Endothelial cell of umbilical vein (primary cell): ENCODE data around the gene NT5C. TPM values are rescaled to one million over a fixed set of nuclear protein-coding genes. Genes with fewer than 3 reads are reported as not detected.

ENCODE experiments used
- BruUV-seq: library from RNA; stranded (reverse); fragments of 400-500 nt; replicated peaks from 2 replicates; lab custom pipeline; 2021; lab: Mats Ljungman, UMichigan
- CTCF ChIA-PET: fragments of 300-600, 350-600 bp; sonication (Branson Sonifier 250); formaldehyde crosslinking; loops from one replicate; lab custom pipeline; 2021; ENCODE audit warnings: antibody characterized with exemption, inconsistent platforms; lab: Charles Lee
- POLR2A ChIA-PET: fragments of 300-600, 350-600 bp; sonication (Branson Sonifier 250); formaldehyde crosslinking; loops from one replicate; lab custom pipeline; 2021; ENCODE audit warnings: antibody characterized with exemption, inconsistent platforms; lab: Charles Lee
- DNase-seq: peaks from one replicate; pipeline ENCODE4 v3.0.0-alpha.2; 2011; ENCODE audit warnings: low read depth, low spot score
- FAIRE-seq: peaks from 2 replicates; lab custom pipeline; 2011; peaks lifted over from hg19 to GRCh38; lab: Jason Lieb, UNC
- H2AFZ ChIP-seq: 2 replicates; pipeline ENCODE4 v1.6.0; 2012; ENCODE audit warnings: low read depth, low read length, control low read depth, inconsistent platforms
- H3K27ac ChIP-seq: 2 replicates; pipeline ENCODE4 v1.5.1; 2011; ENCODE audit warnings: low read depth, mild to moderate bottlenecking, control low read depth, low read length, moderate library complexity; ENCODE audit not compliant: insufficient read depth
- H3K27me3 ChIP-seq, 2 experiments: 2 replicates each; pipeline versions ENCODE4 v1.6.0 to v1.6.1; 2011; ENCODE audit warnings: low read length in 2 of 2, mixed read lengths in 1 of 2; ENCODE audit not compliant: control insufficient read depth in 2 of 2, insufficient read depth in 2 of 2
- H3K36me3 ChIP-seq, 2 experiments: 2 replicates in 1 of 2; 3 replicates in 1 of 2; pipeline ENCODE4 v1.5.1; 2011; ENCODE audit warnings: low read length in 2 of 2, mild to moderate bottlenecking in 1 of 2, moderate library complexity in 1 of 2; ENCODE audit not compliant: control insufficient read depth in 2 of 2, insufficient read depth in 2 of 2; ENCODE audit errors: extremely low read depth in 1 of 2
- H3K4me1 ChIP-seq: 3 replicates; pipeline ENCODE4 v1.5.1; 2011; ENCODE audit warnings: mild to moderate bottlenecking, low read length; ENCODE audit not compliant: control insufficient read depth, insufficient read depth; ENCODE audit errors: extremely low read depth
- H3K4me2 ChIP-seq: 2 replicates; pipeline ENCODE4 v1.6.1; 2011; ENCODE audit warnings: low read length, control low read depth, mixed read lengths; ENCODE audit not compliant: insufficient read depth
- H3K4me3 ChIP-seq, 3 experiments: fragments of 200-600 bp in 1 of 3; sonication (generic), shearing (Covaris generic) in 1 of 3; replicated peaks in 1 of 3; 2 replicates each; pipeline ENCODE4 v1.5.1; 2011 to 2016; ENCODE audit warnings: control low read depth in 3 of 3, low read length in 3 of 3, mild to moderate bottlenecking in 2 of 3, inconsistent platforms in 1 of 3, low read depth in 1 of 3, moderate library complexity in 1 of 3; ENCODE audit not compliant: insufficient read depth in 1 of 3
- H3K79me2 ChIP-seq: 2 replicates; pipeline ENCODE4 v1.6.0; 2012; ENCODE audit warnings: low read length, inconsistent platforms; ENCODE audit not compliant: control insufficient read depth, insufficient read depth
- H3K9ac ChIP-seq: replicated peaks from 2 replicates; pipeline ENCODE3; 2011; ENCODE audit warnings: low read length, control low read depth; ENCODE audit not compliant: insufficient read depth; ENCODE audit errors: extremely low read depth
- H3K9me1 ChIP-seq: replicated peaks from 3 replicates; pipeline ENCODE4 v1.6.0; 2011; ENCODE audit warnings: mild to moderate bottlenecking, low read length; ENCODE audit not compliant: control insufficient read depth, insufficient read depth; ENCODE audit errors: extremely low read depth
- H3K9me3 ChIP-seq: replicated peaks from 2 replicates; pipeline ENCODE4 v1.5.1; 2012; ENCODE audit warnings: low read length, inconsistent platforms; ENCODE audit not compliant: control insufficient read depth, insufficient read depth
- H4K20me1 ChIP-seq: replicated peaks from 2 replicates; pipeline ENCODE3; 2011; ENCODE audit warnings: mild to moderate bottlenecking, low read length; ENCODE audit not compliant: control insufficient read depth, insufficient read depth; ENCODE audit errors: extremely low read depth
- EZH2 ChIP-seq: IDR thresholded peaks from 2 replicates; pipeline ENCODE4 v1.6.1; 2012; ENCODE audit warnings: borderline replicate concordance, low read depth, mild to moderate bottlenecking, moderate library complexity, low read length, inconsistent platforms; ENCODE audit not compliant: severe bottlenecking
- FOS ChIP-seq: IDR thresholded peaks from 2 replicates; pipeline ENCODE4 v1.6.1; 2011; ENCODE audit warnings: mild to moderate bottlenecking, low read length, moderate library complexity, borderline replicate concordance; ENCODE audit not compliant: insufficient read depth
- POLR2A ChIP-seq: IDR thresholded peaks from 2 replicates; pipeline ENCODE4 v1.6.1; 2012; ENCODE audit warnings: low read depth, mild to moderate bottlenecking, control low read depth, low read length
- POLR2AphosphoS5 ChIP-seq: IDR thresholded peaks from 2 replicates; pipeline ENCODE4 v1.6.1; 2012; ENCODE audit warnings: low read depth, mild to moderate bottlenecking, control low read depth, low read length, moderate library complexity; ENCODE audit not compliant: insufficient read depth
- dilution Hi-C: fragments of 300-500 bp; cut with MboI; formaldehyde crosslinking; loops from one replicate; pipeline ENCODE4 v1.15.0; 2019; ENCODE audit warnings: low sequenced_read_pairs; ENCODE audit not compliant: extremely low pct_ligation_motif_present
- intact Hi-C: fragments of 100-400 bp; cut with micrococcal nuclease; formaldehyde crosslinking; loops from one replicate; pipeline ENCODE4 v1.10.0; 2022
- polyA plus RNA-seq, 4 experiments: library from polyadenylated mRNA; depleted of rRNA in 3 of 4; stranded (reverse) in 3 of 4; unstranded in 1 of 4; fragments of >200 nt; gene quantifications; 2 replicates each; pipeline versions ENCODE4 v1.2.1 to v1.2.3, GENCODE V29; 2011 to 2012; ENCODE audit warnings: missing spikeins in 1 of 4
- total RNA-seq: library from RNA; stranded (reverse); gene quantifications from 2 replicates; pipeline ENCODE4 v1.2.3, GENCODE V29; 2021
- TF ChIP-seq, protein P1 (sequence below), 2 donors: IDR thresholded peaks; 1 replicate in 1 of 2; 2 replicates in 1 of 2; pipeline ENCODE4 v1.5.1; 2011; ENCODE audit warnings: low read length in 2 of 2, mild to moderate bottlenecking in 2 of 2, moderate library complexity in 2 of 2, control low read depth in 1 of 2, inconsistent platforms in 1 of 2, low read depth in 1 of 2; ENCODE audit not compliant: insufficient read depth in 1 of 2; ENCODE audit errors: extremely low read depth in 1 of 2
- TF ChIP-seq, protein P2 (sequence below): IDR thresholded peaks from 2 replicates; pipeline ENCODE4 v1.6.1; 2011; ENCODE audit not compliant: insufficient read depth, insufficient read length

The NT5C gene
- total and polyA plus RNA-seq, 2 donors (not counting 3 experiments of a cell fraction or from before 2014, with no cell fraction given), result 29.1 to 39.2 TPM

DNA sequence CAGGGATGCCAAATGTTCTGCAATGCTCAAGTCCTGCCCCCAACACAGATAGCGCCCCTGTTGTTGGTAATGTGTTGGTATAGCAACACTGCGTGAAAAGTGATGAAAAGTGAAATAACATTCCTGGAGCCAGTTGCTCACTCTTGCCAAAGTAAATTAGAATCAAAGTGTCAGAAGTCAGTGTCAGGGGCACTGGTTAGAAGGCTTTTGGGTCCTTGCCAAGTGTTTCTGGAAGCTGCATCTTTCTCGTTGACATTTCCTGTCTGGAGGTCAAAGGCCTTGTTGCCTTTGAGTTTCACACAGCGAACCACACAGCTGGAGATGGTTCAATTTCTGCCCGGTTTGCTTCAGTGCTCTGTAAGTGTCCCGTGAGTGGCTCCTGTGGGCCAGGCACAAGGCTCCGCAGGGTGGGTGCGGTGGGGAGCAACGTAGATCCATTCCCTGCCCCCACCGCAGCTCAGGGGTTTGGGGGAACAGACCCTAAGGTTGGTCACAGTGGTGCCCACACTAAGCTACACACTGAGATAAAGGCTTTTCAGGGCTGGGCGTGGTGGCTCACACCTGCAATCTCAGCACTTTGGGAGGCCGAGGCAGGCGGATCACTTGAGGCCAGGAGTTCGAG, 47.4 kb downstream of the NT5C start:
- POLR2A ChIA-PET, result no interaction called here
- FAIRE-seq (peak; percentile 87), DNase-seq (peak; percentile 60)
- H3K79me2 ChIP-seq, result no peaks in the 10 kb centered on the region
- H4K20me1 ChIP-seq, result no peaks in the 10 kb centered on the region
- H3K4me2 ChIP-seq, result no peak overlapping the region
- H3K9ac ChIP-seq, result no peak overlapping the region
- no TSS peak for BruUV-seq
- no peaks in the 10 kb centered on the region for H3K9me3 ChIP-seq
- no peaks in the 10 kb centered on the region for H3K36me3 ChIP-seq
- TF ChIP-seq EZH2, result no peak
- peak; percentile 48 for TF ChIP-seq POLR2AphosphoS5
- TF ChIP-seq POLR2A, result peak; percentile 29
- TF ChIP-seq, protein P1, sequence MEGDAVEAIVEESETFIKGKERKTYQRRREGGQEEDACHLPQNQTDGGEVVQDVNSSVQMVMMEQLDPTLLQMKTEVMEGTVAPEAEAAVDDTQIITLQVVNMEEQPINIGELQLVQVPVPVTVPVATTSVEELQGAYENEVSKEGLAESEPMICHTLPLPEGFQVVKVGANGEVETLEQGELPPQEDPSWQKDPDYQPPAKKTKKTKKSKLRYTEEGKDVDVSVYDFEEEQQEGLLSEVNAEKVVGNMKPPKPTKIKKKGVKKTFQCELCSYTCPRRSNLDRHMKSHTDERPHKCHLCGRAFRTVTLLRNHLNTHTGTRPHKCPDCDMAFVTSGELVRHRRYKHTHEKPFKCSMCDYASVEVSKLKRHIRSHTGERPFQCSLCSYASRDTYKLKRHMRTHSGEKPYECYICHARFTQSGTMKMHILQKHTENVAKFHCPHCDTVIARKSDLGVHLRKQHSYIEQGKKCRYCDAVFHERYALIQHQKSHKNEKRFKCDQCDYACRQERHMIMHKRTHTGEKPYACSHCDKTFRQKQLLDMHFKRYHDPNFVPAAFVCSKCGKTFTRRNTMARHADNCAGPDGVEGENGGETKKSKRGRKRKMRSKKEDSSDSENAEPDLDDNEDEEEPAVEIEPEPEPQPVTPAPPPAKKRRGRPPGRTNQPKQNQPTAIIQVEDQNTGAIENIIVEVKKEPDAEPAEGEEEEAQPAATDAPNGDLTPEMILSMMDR (IDR thresholded peaks at IDR 0.05; ENCODE audit: extremely low read depth in 1 of 2, insufficient read depth in 1 of 2, low read depth in 1 of 2, low read length in 2 of 2), result peak in 1 of 2 donors; percentile 5
- no peak for TF ChIP-seq FOS
- TF ChIP-seq, protein P2, sequence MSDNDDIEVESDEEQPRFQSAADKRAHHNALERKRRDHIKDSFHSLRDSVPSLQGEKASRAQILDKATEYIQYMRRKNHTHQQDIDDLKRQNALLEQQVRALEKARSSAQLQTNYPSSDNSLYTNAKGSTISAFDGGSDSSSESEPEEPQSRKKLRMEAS, result no peak
- CTCF ChIA-PET, result interaction anchor here (1.0 to 4.4 kb wide), 7 partner anchors 11 to 29 kb away, joined by 3 to 19 read pairs (median 5); partner anchors contain the start of gene ARMC7
- intact Hi-C loops (no loop called here), dilution Hi-C loops (no loop called here)
- H3K27me3 ChIP-seq, result no peaks in the 10 kb centered on the region
- H3K27ac ChIP-seq, result no peak overlapping the region
- no peaks in the 10 kb centered on the region for H3K9me1 ChIP-seq
- H3K4me1 ChIP-seq, result peaks cover 29% of the 10 kb centered on the region
- H3K4me3 ChIP-seq, result no peak overlapping the region
- H2AFZ ChIP-seq, result no peak overlapping the region
